ENCODE data around the gene IFI44L.
A peak's percentile ranks its signal among the peaks of the same experiment; 100 is the strongest.

Gene IFI44L

GRCh38 chr1:78645723-78646122, 25.5 kb downstream of the IFI44L start:
- peak; percentile 53 for DNase-seq

- no peak for DNase-seq
Observed at GRCh38 chr1:78647238-78647637, 27.0 kb downstream of the IFI44L start.

GRCh38 chr1:78649628-78650027, 29.4 kb downstream of the IFI44L start, which contains the start of gene IFI44:
IFI44 (plus strand) TSS chr1:78649831; CDS start chr1:78650196, 365 bp downstream.
- peak; percentile 81 for DNase-seq

- peak; percentile 20 for DNase-seq
Observed at GRCh38 chr1:78650114-78650660, 29.9 kb downstream of the IFI44L start.

GRCh38 chr1:78651241-78651640, 31.0 kb downstream of the IFI44L start:
- peak; percentile 48 for DNase-seq

DNA sequence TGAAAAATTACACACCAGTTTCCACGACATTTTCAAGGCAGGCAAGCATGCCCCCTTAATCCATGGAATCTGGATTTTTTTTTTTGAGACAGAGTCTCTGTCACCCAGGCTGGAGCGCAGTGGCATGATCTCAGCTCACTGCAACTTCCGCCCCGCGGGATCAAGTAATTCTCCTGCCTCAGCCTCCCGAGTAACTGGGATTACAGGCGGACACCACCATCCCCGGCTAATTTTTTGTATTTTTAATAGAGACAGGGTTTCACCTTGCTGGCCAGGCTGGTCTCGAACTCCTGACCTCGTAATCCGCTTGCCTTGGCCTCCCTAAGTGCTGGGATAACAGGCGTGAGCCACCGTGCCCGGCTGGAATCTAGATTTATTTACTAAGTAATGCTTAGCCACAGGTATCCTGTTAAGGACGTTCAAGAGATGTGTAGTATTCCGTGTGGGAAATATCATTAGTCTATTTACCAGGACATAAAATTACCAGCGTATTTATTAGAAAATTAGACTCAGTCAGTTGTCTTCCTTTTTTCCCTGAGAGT, 31.8 kb downstream of the IFI44L start:
- no peak for DNase-seq

GRCh38 chr1:78658901-78659300, 38.7 kb downstream of the IFI44L start:
- no peak for DNase-seq

GRCh38 chr1:78663923-78664322, 43.7 kb downstream of the IFI44L start:
- no peak for DNase-seq

DNA sequence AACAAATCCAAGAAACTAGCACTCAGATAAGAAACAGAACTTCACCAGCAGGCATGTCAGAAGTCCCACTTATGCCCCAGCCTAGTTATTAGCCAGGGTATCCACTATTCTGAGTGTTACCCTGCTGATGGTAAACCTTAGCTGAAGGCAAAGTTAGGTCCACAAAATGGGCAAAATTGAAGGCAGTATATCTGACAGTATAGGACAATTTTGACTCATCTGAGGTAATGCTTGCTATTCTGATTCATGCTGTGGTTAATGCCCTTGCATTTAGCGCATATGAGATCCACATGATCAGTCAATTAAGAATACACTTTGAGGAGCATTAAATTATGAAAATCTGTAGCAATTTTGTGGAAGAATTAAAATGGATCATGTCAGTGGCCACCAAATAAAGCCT, 44.5 kb downstream of the IFI44L start:
- no peak for DNase-seq

- DNase-seq = no peak
Observed at GRCh38 chr1:78665809-78666208, 45.6 kb downstream of the IFI44L start.

DNA sequence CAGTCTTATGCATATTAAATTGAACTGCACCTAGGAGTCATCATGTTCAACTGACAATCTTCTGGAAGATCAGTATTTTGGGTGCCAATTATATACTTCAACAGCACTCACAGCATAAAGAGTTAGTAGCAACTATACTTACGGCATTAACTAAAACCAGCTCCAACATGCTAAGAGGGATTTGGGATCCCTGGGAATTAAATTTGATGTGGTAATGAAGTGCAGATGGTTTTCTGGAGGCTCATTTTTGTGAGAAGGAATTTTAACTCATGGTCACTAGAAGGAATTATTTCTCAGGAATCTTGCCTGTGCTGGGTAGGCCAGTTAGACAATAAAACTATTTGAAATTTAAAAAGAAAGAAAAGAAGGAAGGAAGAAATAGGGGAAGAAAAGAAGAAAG, 47.7 kb downstream of the IFI44L start:
- DNase-seq = no peak

DNA sequence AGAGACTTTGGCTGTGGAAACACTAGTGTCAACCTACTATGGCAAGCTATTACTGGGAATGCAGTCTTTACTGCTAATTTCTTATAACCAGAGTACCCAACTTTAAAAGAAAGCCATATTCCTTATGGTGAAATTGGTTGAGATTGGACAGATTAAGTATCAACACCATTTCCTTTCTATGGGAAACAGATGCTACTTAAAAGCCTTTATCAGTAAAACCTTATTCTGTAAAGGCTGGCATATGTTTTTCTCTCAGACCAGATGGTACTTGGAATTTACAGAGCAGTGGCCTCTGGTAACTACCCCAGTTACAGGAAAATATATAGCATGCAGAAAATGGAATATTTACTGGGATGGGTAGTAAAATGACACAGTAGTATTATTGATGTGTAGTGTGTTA, 48.2 kb downstream of the IFI44L start:
- DNase-seq = no peak

DNA sequence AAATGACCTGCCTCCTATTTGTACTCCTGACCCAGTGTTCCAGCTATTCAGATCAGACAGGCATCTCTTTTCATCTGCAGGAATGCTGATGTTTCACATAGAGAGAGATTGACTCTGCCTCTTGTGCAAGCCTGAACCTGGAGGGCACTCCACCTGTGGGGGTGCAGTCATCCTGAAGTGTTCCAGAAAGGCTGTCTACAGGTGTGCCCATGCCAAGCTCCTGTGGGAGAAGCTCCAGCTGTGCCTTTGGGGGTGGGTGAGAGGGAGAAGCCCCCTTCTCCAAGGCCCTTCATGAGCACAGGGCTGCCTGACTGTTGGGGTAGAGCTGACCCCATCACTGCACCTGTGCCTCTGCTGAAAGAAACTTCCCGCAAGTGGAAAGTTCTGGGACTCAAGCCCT, 52.2 kb downstream of the IFI44L start:
- DNase-seq = no peak

- no peak for DNase-seq
Observed at GRCh38 chr1:78673120-78673519, 52.9 kb downstream of the IFI44L start.

GRCh38 chr1:78676347-78676982, 56.2 kb downstream of the IFI44L start:
- peak; percentile 68 for DNase-seq

- DNase-seq = no peak
Observed at GRCh38 chr1:78676993-78677392, 56.7 kb downstream of the IFI44L start.

DNA sequence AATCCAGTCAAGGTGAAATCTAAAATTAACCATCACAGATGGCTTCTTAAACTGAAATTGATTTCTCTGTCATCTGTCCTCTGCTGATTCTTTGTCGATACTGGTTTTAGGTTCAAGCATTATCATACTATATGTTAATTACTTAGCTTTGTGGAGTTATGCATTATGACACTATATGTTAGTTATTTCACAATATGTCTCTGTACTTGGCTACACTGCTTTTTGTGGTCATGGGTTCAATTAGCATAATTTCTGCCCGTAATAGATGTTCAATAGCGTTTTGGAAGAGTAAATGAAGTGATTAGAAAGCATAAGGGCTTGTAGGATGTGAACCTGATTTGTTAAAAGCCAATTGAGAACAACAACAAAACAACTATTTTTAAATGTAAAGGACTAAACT, 57.5 kb downstream of the IFI44L start:
- no peak for DNase-seq

DNA sequence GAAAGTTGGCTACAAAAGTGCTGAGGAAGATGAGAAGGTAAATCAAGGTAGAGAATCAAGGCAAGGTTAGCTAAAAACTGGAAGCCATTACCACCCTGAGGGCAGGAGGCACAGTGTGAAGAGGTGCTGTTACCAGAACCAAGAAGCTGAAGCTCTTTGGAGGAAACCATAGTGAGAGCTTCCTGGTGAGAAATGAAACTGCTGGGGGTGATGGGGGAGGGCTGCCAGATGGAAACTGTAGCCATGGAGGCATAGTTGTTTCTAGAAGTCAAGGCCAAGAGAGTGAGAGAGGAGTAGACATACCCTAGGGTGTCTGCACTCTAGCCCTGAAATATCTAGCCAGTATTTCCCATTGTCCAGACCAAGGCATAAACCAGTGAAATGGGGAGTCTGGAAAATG, 58.1 kb downstream of the IFI44L start:
- no peak for DNase-seq

GRCh38 chr1:78681265-78681664, 61.0 kb downstream of the IFI44L start:
- no peak for DNase-seq

GRCh38 chr1:78682496-78682895, 62.2 kb downstream of the IFI44L start:
- no peak for DNase-seq

DNA sequence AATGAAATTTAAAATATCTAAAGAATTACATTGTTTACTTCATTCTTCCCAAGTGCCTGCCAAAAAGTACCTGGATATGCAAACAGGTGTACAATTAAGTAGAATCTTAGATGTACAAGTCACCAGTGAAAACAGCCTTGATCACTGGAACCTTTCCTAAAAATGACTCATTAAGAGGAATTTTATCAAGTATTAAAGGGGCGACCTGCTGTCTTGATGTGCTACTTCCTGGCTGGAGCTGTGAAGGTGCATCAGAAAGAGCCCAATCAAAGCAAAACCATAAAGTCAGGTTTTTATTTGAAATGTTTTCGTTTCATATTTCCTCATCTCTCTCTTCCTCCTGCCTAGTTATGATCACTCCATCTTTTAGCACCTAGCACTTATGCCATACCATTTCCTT, 62.8 kb downstream of the IFI44L start:
- no peak for DNase-seq

GRCh38 chr1:78687315-78687714, 67.1 kb downstream of the IFI44L start:
- no peak for DNase-seq

- no peak for DNase-seq
Observed at GRCh38 chr1:78687914-78688313, 67.7 kb downstream of the IFI44L start.

GRCh38 chr1:78688697-78689096, 68.4 kb downstream of the IFI44L start:
- no peak for DNase-seq

DNA sequence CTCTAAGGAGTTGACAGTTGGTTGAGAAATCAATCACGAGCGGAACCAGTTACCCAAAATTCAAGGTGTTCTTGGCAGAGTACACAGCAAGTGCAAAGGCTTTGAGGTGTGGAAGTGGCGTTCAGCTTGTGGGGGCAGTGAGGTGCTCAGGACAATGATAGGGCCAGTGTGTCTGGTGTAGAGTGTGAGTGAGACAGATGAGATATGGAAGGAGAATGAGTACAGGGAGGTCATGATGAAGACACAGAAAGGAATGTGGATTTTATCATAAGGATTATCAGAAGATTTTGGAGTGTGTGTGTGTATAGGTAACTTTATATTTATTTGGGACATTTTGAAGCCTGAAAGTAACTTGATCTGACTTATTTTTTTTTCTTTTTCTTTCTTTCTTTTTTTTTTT, 70.3 kb downstream of the IFI44L start:
- DNase-seq = no peak
